GM18870 (cell line): ENCODE results near the gene EVA1C.
A peak's percentile ranks its signal among the peaks of the same experiment; 100 is the strongest.
"Not testable (repeated sequence)": the region's sequence is repeated elsewhere in the genome, so short reads cannot be mapped to it uniquely, and the experiment has no call there.

ENCODE experiments used
- ATAC-seq: cut with Tn5 transposase; IDR thresholded peaks from one replicate; pipeline ENCODE4 v1.9.1; 2021; ENCODE audit warnings: moderate library complexity; ENCODE audit not compliant: unreplicated experiment

The EVA1C gene

GRCh38 chr21:32389337-32390015 lies 23.0 kb upstream of the EVA1C start:
- ATAC-seq: no peak

GRCh38 chr21:32390537-32391224 lies 21.8 kb upstream of the EVA1C start:
- ATAC-seq: not testable (repeated sequence)

- no peak for ATAC-seq
Observed at GRCh38 chr21:32391755-32392154, 20.8 kb upstream of the EVA1C start.

- ATAC-seq: no peak
Observed at GRCh38 chr21:32392299-32392879, 20.1 kb upstream of the EVA1C start.

- ATAC-seq: peak; percentile 74
Observed at GRCh38 chr21:32392880-32393676, 19.4 kb upstream of the EVA1C start, which contains the start of gene URB1. TSS of gene URB1 (minus strand) at chr21:32393012. CDS start at chr21:32392910, 102 bp downstream.

- ATAC-seq: no peak
Observed at GRCh38 chr21:32393677-32394001, 18.9 kb upstream of the EVA1C start.

- no peak for ATAC-seq
Observed at GRCh38 chr21:32403201-32403777, 9.2 kb upstream of the EVA1C start.

GRCh38 chr21:32406405-32406804 lies 6.1 kb upstream of the EVA1C start:
- no peak for ATAC-seq

- no peak for ATAC-seq
Observed at GRCh38 chr21:32410291-32410690, 2.2 kb upstream of the EVA1C start.

GRCh38 chr21:32410916-32411315 lies 1.6 kb upstream of the EVA1C start:
- no peak for ATAC-seq

- no peak for ATAC-seq
Observed at GRCh38 chr21:32411350-32412161, 950 bp upstream of the EVA1C start.

- no peak for ATAC-seq
Observed at GRCh38 chr21:32413015-32413504, 554 bp downstream of the EVA1C start.

- ATAC-seq: no peak
Observed at GRCh38 chr21:32413697-32414578, 1.4 kb downstream of the EVA1C start.

- ATAC-seq: no peak
Observed at GRCh38 chr21:32414579-32415358, 2.3 kb downstream of the EVA1C start.

- ATAC-seq: no peak
Observed at GRCh38 chr21:32415451-32416398, 3.2 kb downstream of the EVA1C start.

GRCh38 chr21:32418146-32418545 lies 5.6 kb downstream of the EVA1C start:
- ATAC-seq: no peak

- ATAC-seq: no peak
Observed at GRCh38 chr21:32422064-32422463, 9.6 kb downstream of the EVA1C start.
